GM21529 (cell line): Measurements from ENCODE around the gene ATP6V0B.
A peak's percentile ranks its signal among the peaks of the same experiment; 100 is the strongest.

Experiments used
- ATAC-seq: cut with Tn5 transposase; IDR thresholded peaks from one replicate; pipeline ENCODE4 v1.9.1; 2021; ENCODE audit not compliant: unreplicated experiment

ATP6V0B gene

GRCh38 chr1:43945674-43946235, 29.0 kb upstream of the ATP6V0B start:
- no peak for ATAC-seq

GRCh38 chr1:43946236-43947060, 28.3 kb upstream of the ATP6V0B start, which contains the start of gene IPO13:
IPO13 (plus strand) TSS chr1:43946950; CDS start chr1:43947601, 651 bp downstream.
- ATAC-seq: peak; percentile 92

- ATAC-seq: no peak
Measured at GRCh38 chr1:43947061-43947873, 27.5 kb upstream of the ATP6V0B start.

GRCh38 chr1:43947874-43948437, 26.8 kb upstream of the ATP6V0B start:
- no peak for ATAC-seq

- no peak for ATAC-seq
Measured at GRCh38 chr1:43949678-43950077, 25.1 kb upstream of the ATP6V0B start.

GRCh38 chr1:43951021-43951985, 23.5 kb upstream of the ATP6V0B start:
- ATAC-seq: no peak

- no peak for ATAC-seq
Measured at GRCh38 chr1:43952731-43953346, 21.9 kb upstream of the ATP6V0B start.

- no peak for ATAC-seq
Measured at GRCh38 chr1:43953361-43953760, 21.4 kb upstream of the ATP6V0B start.

GRCh38 chr1:43954036-43954435, 20.7 kb upstream of the ATP6V0B start:
- ATAC-seq: no peak

- no peak for ATAC-seq
Measured at GRCh38 chr1:43956234-43956633, 18.5 kb upstream of the ATP6V0B start.

GRCh38 chr1:43957407-43958040, 17.2 kb upstream of the ATP6V0B start:
- ATAC-seq: no peak

- ATAC-seq: no peak
Measured at GRCh38 chr1:43958351-43959255, 16.2 kb upstream of the ATP6V0B start.

GRCh38 chr1:43960798-43961197, 14.0 kb upstream of the ATP6V0B start:
- ATAC-seq: no peak

GRCh38 chr1:43961692-43962091, 13.1 kb upstream of the ATP6V0B start:
- no peak for ATAC-seq

- no peak for ATAC-seq
Measured at GRCh38 chr1:43962324-43962723, 12.4 kb upstream of the ATP6V0B start.

- no peak for ATAC-seq
Measured at GRCh38 chr1:43963006-43963405, 11.8 kb upstream of the ATP6V0B start.

- ATAC-seq: no peak
Measured at GRCh38 chr1:43963890-43964289, 10.9 kb upstream of the ATP6V0B start.

GRCh38 chr1:43965316-43965715, 9.4 kb upstream of the ATP6V0B start:
- ATAC-seq: no peak
